GM19193 (cell line): ENCODE measurements around the gene CD109.

Experiments used
- POLR2A ChIP-seq: IDR thresholded peaks from 4 replicates; pipeline ENCODE4 v1.6.1; 2011; ENCODE audit not compliant: insufficient read depth, insufficient read length; ENCODE audit errors: extremely low read depth

The CD109 gene

DNA sequence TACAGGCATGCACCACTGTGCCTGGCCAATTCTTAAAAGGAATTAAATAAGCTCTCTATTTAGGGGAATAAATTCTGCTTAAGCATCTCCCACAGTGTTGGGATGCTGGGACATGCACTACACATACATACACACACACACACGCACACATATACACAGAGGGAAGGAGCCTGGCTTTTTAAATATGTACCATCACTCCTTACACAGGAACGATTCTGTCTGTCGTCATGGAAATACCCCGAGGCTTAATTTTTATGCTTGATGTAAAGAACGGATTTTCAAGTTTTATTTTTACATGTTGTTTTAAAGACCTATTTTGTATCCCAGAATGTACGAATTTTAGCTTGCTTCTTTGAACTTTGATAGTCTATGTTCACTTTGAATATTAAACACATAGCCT lies 95.3 kb downstream of the CD109 start:
- no peak for TF ChIP-seq POLR2A

DNA sequence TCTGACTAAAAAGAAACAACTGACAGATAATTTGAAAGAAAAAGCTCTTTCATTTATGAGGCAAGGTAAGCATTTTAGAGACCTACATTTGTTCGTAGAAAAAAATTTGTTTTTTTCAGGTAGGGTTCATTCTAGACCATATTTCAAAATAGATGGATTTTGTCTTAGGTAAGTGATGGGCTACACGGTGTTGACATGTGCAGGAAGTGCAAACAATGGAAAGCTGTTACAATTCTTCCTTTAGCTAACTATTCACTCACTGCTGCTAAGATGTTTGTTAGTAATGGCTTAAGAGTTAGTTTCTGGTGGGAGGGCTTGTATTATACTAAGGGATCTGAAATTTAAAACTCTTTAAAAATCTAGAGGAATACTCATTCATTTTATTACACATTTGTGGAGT lies 96.7 kb downstream of the CD109 start:
- no peak for TF ChIP-seq POLR2A

DNA sequence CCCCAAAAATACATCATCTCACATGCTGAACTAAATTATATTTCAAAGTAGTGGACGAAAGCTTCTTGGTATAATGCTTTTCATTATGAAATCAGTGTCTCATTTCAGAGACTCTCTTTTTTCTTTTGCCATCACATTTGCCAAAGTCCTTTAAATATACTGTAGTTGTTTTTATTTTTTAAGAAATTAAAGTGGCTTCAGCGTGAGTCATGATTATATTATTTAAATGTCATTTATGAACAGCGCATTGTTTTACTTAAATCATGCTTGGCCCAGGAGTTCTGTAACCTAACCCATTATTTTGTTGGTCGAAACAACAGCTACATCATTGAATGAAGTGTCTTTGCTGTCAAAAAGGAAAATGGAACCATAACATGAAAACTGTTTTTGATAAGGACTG lies 100.9 kb downstream of the CD109 start:
- TF ChIP-seq POLR2A = no peak

- no peak for TF ChIP-seq POLR2A
These were observed 101.9 kb downstream of the CD109 start for GRCh38 chr6:73797861-73798260.

GRCh38 chr6:73798592-73798991 lies 102.6 kb downstream of the CD109 start:
- TF ChIP-seq POLR2A = no peak

DNA sequence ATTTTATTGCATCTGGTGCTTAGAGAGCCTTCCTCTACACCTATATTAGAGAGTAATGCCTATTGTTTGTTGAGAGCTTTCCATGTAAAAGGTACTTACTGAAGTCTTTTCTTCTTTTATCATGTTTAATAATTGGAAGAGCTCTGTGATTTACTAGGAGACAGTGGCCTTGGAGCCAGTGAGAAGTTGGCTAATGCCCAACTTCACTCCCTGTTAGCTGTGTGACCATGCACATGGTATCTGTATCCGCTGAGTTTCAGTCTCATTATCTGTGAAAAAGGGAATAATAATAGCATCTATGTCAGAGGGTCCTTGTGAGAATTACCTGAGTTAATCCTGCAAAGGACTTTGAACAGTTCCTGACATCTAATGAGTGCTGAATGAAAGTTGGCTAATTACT lies 105.0 kb downstream of the CD109 start:
- no peak for TF ChIP-seq POLR2A

- TF ChIP-seq POLR2A = no peak
These were observed 105.8 kb downstream of the CD109 start for GRCh38 chr6:73801652-73802268.

GRCh38 chr6:73802366-73802765 lies 106.4 kb downstream of the CD109 start:
- TF ChIP-seq POLR2A = no peak

- no peak for TF ChIP-seq POLR2A
These were observed 107.7 kb downstream of the CD109 start for GRCh38 chr6:73803562-73804241.

DNA sequence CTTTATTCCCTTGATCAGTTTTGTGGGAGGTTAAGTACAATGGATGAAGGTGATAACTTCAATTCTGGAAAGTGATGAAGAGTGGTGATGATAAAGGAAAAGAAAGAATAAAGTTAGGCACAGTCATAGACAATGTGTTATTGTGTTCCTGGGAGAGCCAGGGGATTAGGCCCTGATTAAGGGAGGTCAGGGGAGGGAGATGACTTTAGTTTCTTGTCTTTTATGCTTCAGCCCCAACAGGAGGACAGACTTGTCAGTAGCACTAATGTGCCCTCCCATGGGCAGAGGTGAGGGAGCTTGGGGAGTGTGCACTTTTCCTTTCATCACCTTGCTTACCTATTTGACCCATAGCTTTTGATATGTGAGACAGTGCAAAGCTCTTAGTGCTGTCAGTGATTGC lies 115.7 kb downstream of the CD109 start:
- TF ChIP-seq POLR2A = no peak

GRCh38 chr6:73817253-73817652 lies 121.2 kb downstream of the CD109 start:
- TF ChIP-seq POLR2A = no peak

DNA sequence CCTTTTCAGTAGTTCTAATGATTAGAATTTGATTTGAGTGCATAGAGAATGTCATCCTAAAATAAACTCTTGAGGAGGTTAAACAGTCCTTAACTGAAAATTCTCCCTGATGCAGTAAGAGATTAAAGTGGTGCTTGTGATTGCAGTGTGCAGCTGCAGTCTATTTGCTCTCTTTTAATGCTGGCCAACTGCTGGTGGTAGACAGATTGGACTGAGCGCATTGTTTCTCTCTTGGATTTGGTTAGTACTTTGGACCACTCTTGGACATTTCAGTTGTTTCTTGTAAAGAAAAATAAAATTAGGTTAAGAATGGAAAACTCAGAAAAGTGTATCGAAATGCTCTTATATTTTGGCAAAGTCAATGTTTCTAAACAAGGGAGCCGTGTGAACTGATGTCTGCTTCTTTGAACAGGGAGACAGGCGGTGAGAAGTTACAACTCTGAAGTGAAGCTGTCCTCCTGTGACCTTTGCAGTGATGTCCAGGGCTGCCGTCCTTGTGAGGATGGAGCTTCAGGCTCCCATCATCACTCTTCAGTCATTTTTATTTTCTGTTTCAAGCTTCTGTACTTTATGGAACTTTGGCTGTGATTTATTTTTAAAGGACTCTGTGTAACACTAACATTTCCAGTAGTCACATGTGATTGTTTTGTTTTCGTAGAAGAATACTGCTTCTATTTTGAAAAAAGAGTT lies 127.2 kb downstream of the CD109 start:
- no peak for TF ChIP-seq POLR2A

DNA sequence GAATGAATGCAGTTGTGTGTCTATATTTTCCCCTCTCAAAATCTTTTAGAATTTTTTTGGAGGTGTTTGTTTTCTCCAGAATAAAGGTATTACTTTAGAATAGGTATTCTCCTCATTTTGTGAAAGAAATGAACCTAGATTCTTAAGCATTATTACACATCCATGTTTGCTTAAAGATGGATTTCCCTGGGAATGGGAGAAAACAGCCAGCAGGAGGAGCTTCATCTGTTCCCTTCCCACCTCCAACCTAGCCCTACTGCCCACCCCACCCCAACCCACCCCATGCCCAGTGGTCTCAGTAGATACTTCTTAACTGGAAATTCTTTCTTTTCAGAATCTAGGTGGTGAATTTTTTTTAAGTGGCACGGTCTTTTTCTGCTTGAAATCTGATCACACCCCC lies 127.8 kb downstream of the CD109 start:
- TF ChIP-seq POLR2A = no peak

GRCh38 chr6:73826571-73826970 lies 130.6 kb downstream of the CD109 start:
- TF ChIP-seq POLR2A = no peak

DNA sequence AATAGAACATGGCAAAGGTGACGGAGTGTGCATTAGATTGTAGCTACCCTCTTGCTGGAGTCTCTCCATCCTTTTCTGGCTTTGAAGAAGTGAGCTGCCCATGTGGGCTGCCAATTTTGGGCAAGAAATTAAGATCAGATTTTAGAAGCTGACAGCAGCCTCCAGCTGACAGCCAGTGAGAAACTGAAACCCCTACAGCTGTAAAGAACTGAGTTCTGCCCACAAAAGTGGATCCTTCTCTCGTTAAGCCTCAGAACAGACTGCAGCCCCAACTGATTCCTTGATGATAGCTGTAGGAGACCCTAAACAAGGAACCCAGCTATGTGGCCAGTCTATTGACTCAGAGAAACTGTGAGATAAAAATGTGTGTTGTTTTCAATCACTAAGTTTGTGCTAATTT lies 134.1 kb downstream of the CD109 start:
- TF ChIP-seq POLR2A = no peak

DNA sequence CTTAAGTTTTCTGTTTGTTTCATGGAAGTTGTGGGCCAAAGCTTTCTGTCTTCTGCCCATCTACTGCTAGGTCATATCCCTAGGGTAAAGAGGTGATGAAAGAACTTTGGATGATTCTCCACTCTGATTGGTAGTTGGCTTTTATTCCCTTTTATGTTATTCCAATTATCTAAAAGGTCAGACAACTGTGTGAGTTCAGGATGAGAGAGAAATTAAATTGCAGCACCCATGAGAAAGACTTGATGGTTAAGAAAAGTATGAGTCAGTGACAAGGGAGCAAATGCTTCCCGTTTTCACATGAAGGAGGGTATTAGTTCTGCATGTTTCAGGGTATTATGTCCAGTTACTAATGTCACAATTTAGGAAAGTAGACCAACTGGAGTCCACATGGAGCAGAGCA lies 136.3 kb downstream of the CD109 start:
- no peak for TF ChIP-seq POLR2A

DNA sequence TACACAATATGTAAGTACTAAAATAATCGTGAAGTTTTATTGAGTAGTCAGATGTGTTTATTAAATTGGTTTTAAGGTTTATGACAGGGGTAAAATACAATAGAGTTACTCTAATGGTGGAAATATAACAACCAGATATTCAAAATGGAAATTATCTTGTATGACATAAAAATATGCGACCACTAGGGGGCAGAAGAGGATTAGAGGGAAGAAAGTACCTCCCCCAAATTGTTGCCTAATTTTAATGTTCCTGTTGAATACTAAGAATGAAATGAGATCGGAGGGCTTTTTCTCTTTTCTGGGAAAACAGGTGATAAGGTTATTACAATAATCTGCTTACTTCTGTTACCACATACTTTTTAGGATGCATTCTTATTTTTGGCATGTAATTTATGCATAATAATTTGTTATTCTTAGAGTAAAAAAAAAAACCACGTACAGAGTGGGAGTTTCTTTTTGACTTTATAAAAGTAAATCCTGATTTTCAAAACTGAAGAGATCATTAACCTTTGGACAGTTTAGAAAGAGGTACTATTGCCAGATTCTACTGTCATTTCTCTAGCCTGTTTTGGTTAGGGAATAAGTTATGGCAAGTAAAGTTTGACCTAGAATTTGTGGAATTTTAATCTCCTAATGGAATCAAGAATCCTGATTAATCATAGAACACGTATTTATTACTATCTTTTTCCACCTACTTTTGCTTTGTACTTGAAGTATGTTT lies 159.2 kb downstream of the CD109 start:
- TF ChIP-seq POLR2A = no peak
